ENCODE measurements around the gene OSCAR.

DNA sequence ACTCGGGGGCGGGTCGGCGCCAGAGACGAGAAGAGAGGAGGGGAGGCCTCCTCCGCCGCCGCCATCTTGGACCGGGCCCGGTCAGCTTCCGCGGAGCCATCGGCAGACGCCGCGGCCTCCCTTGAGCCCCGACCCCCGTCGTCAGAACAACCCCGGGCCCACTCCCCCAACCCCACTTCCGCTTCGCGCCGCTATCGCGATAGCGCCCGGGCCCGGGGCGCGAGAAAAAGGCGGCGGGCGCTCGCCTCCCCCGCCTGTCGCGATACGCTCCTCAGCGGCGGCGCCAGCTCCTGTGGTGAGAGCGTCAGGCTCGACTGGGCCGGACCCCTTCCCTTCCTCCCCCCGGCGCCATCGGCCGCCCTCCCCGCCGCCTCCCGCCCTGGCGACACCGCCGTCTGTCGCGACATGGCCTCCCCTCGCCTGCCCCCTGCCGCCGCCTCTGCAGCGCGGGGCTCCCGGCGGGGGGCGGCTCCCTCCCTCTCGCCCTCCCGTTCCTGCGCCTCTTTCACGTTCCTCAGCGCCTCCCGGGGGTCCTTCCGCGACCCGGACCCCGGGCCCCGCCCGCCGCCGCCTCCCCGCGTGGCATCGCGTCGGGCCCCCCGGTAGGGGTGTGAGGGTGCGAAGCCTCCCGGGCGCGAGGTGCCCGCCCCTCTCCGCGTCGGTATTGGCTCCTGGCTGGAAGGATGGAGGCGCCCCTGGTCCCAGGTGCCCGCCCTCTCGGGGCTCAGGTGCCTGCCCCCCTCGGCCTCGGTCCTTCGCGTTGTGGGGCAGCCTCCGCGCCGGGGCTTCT lies 37.3 kb upstream of the OSCAR start, which contains the start of gene CNOT3:
- TF ChIP-seq, protein P1, sequence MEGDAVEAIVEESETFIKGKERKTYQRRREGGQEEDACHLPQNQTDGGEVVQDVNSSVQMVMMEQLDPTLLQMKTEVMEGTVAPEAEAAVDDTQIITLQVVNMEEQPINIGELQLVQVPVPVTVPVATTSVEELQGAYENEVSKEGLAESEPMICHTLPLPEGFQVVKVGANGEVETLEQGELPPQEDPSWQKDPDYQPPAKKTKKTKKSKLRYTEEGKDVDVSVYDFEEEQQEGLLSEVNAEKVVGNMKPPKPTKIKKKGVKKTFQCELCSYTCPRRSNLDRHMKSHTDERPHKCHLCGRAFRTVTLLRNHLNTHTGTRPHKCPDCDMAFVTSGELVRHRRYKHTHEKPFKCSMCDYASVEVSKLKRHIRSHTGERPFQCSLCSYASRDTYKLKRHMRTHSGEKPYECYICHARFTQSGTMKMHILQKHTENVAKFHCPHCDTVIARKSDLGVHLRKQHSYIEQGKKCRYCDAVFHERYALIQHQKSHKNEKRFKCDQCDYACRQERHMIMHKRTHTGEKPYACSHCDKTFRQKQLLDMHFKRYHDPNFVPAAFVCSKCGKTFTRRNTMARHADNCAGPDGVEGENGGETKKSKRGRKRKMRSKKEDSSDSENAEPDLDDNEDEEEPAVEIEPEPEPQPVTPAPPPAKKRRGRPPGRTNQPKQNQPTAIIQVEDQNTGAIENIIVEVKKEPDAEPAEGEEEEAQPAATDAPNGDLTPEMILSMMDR (conservative IDR thresholded peaks at IDR 0.05): no peak
- TF ChIP-seq ZFX (IDR thresholded peaks at IDR 0.05): peak; percentile 67; the same call in 1 of the 2 replicates
